ENCODE results near the gene DNAJC15. TPM values are rescaled to one million over a fixed set of nuclear protein-coding genes. Genes with fewer than 3 reads are reported as not detected.

The DNAJC15 gene
- total RNA-seq, 2 donors from 2014 or later: 7.6 to 10.7 TPM

DNA sequence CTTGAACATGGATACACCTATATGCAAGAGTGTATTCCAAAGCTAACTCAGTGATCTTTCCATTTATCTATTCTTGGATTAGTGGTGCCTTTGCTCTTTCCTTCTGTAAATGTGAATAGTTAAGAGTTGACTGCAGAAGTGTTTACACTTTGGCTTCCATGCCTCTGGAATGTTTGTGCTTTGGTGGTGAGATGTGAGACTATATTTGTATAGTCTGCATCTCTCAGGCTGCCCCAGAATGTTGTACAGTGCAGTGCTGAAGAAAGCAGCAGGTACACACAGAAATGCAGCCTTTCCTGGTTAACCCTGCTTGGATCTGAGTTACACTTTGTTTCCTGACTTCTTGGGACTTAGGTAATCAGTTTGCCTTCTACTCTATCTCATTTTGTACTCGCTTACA lies 90.2 kb downstream of the DNAJC15 start:
- TF ChIP-seq, protein P1, sequence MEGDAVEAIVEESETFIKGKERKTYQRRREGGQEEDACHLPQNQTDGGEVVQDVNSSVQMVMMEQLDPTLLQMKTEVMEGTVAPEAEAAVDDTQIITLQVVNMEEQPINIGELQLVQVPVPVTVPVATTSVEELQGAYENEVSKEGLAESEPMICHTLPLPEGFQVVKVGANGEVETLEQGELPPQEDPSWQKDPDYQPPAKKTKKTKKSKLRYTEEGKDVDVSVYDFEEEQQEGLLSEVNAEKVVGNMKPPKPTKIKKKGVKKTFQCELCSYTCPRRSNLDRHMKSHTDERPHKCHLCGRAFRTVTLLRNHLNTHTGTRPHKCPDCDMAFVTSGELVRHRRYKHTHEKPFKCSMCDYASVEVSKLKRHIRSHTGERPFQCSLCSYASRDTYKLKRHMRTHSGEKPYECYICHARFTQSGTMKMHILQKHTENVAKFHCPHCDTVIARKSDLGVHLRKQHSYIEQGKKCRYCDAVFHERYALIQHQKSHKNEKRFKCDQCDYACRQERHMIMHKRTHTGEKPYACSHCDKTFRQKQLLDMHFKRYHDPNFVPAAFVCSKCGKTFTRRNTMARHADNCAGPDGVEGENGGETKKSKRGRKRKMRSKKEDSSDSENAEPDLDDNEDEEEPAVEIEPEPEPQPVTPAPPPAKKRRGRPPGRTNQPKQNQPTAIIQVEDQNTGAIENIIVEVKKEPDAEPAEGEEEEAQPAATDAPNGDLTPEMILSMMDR (IDR thresholded peaks at IDR 0.05): no peak
- DNase-seq (ENCODE audit: low spot score) (no peak), ATAC-seq (ENCODE audit: insufficient number of reproducible peaks, low FRiP score, low read depth) (no peak)
- Histone ChIP-seq H3K4me3 (no peak overlapping the region), H3K36me3 (no peaks in the 10 kb centered on the region), H3K9me3 (no peaks in the 10 kb centered on the region), H3K27ac (no peak overlapping the region), H3K27me3 (replicated peaks; ENCODE audit: insufficient read depth) (no peaks in the 10 kb centered on the region), H3K4me1 (ENCODE audit: control insufficient read depth in 1 of 2, low read depth in 2 of 2) (no peaks in the 10 kb centered on the region)

DNA sequence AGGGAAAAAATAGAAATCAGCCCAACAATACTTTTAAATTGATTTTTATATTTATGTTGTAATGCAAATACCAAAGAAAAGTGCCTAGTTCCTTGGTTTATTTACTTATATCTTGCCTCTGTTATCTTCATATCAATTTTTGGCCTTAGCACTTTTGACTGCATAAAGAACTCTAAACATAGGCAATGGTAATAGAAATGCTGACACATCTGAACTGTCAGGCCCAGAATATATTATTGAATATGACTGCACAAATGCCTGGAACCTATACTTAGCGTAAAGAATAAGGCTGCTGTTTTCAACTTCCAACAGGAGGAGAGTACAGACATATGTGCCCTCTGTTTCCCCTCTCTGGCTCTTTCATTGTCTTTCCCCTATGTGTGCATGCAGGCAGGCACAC lies 91.1 kb downstream of the DNAJC15 start:
- ATAC-seq (ENCODE audit: insufficient number of reproducible peaks, low FRiP score, low read depth): no peak
- no peak overlapping the region for H3K4me3 ChIP-seq
- no peak overlapping the region for H3K27ac ChIP-seq
- TF ChIP-seq, protein P1 (IDR thresholded peaks at IDR 0.05): no peak
- no peaks in the 10 kb centered on the region for H3K27me3 ChIP-seq (replicated peaks; ENCODE audit: insufficient read depth)
- no peaks in the 10 kb centered on the region for H3K4me1 ChIP-seq (ENCODE audit: control insufficient read depth in 1 of 2, low read depth in 2 of 2)
- no peaks in the 10 kb centered on the region for H3K9me3 ChIP-seq
- no peak for DNase-seq (ENCODE audit: low spot score)
- no peaks in the 10 kb centered on the region for H3K36me3 ChIP-seq

DNA sequence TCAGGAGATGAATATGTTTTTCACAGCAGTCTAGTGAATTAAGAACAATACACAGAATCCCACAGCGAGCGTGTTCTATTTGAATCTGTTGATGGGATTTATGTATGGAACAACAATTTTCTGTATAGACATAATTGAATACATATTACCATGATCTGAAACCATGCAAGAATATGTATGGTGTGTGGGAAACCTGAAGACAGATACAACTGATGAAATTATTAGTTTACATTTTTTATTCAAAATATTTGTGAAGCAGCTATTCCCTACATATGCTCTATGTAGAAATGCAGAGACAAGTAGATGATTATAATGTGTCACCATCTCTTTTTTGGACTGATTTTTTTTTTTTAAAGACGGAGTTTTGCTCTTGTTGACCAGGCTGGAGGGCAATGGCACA lies 91.8 kb downstream of the DNAJC15 start:
- ATAC-seq (ENCODE audit: insufficient number of reproducible peaks, low FRiP score, low read depth): no peak

DNA sequence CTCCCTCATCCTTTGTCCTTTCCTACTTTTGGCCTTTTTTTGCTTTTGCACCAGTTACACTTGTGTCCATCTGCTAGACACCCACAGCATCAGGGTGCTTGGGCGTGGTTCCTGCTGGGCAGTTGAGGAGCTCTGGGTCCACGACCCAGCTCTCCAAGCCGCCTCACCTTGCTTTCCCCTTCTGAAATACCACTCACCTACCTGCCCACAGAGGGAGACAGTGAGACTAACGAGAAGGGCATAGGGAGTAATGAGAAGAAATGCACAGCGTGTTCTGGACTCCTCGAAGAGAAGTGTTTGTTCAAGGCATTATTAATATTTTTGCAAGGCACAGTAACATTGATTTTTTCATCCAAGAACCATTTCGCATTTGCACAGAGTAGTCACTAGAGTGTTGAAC lies 92.9 kb downstream of the DNAJC15 start:
- no peaks in the 10 kb centered on the region for H3K9me3 ChIP-seq
- TF ChIP-seq, protein P1 (IDR thresholded peaks at IDR 0.05): no peak
- DNase-seq (ENCODE audit: low spot score): no peak
- H3K4me3 ChIP-seq: no peak overlapping the region
- no peak overlapping the region for H3K27ac ChIP-seq
- no peak for ATAC-seq (ENCODE audit: insufficient number of reproducible peaks, low FRiP score, low read depth)
- no peaks in the 10 kb centered on the region for H3K36me3 ChIP-seq
- no peaks in the 10 kb centered on the region for H3K27me3 ChIP-seq (replicated peaks; ENCODE audit: insufficient read depth)
- no peaks in the 10 kb centered on the region for H3K4me1 ChIP-seq (ENCODE audit: control insufficient read depth in 1 of 2, low read depth in 2 of 2)

More for the DNA sequence above, 91.8 kb downstream of the DNAJC15 start:
- Histone ChIP-seq H3K4me3 (no peak overlapping the region), H3K4me1 (ENCODE audit: control insufficient read depth in 1 of 2, low read depth in 2 of 2) (no peaks in the 10 kb centered on the region), H3K36me3 (no peaks in the 10 kb centered on the region), H3K9me3 (no peaks in the 10 kb centered on the region), H3K27me3 (replicated peaks; ENCODE audit: insufficient read depth) (no peaks in the 10 kb centered on the region), H3K27ac (no peak overlapping the region)
- DNase-seq (ENCODE audit: low spot score): no peak
- TF ChIP-seq, protein P1 (IDR thresholded peaks at IDR 0.05): no peak

DNA sequence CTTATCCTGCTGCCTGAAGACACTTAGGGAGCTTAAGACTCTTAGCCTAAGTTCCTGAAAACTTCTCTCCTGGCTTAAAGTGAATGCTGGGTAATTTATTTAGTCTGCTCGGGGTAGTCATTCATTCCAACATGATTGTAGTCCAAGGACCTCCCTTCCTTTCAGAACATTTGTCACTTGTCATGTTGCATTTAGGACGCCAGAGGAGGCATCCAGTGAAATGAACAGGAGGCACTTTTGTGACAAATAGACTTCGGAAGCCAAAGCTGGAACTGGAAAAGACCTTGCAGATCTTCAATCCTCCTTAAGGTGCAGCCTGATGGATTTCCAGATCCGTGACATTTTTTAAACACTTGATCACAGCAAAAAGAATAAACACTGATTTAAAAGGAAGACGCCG lies 95.1 kb downstream of the DNAJC15 start:
- no peak for DNase-seq (ENCODE audit: low spot score)
- TF ChIP-seq, protein P1 (IDR thresholded peaks at IDR 0.05): no peak
- no peaks in the 10 kb centered on the region for H3K36me3 ChIP-seq
- no peaks in the 10 kb centered on the region for H3K27me3 ChIP-seq (replicated peaks; ENCODE audit: insufficient read depth)
- H3K4me1 ChIP-seq (ENCODE audit: control insufficient read depth in 1 of 2, low read depth in 2 of 2): no peaks in the 10 kb centered on the region
- no peak overlapping the region for H3K4me3 ChIP-seq
- H3K9me3 ChIP-seq: no peaks in the 10 kb centered on the region
- no peak for ATAC-seq (ENCODE audit: insufficient number of reproducible peaks, low FRiP score, low read depth)
- H3K27ac ChIP-seq: no peak overlapping the region
